ENCODE measurements around the gene PEAK3. TPM values are rescaled to one million over a fixed set of nuclear protein-coding genes. Genes with fewer than 3 reads are reported as not detected.

PEAK3 gene
- total and polyA plus RNA-seq, 8 donors: 0.07 to 8.5 (median 0.16) TPM

DNA sequence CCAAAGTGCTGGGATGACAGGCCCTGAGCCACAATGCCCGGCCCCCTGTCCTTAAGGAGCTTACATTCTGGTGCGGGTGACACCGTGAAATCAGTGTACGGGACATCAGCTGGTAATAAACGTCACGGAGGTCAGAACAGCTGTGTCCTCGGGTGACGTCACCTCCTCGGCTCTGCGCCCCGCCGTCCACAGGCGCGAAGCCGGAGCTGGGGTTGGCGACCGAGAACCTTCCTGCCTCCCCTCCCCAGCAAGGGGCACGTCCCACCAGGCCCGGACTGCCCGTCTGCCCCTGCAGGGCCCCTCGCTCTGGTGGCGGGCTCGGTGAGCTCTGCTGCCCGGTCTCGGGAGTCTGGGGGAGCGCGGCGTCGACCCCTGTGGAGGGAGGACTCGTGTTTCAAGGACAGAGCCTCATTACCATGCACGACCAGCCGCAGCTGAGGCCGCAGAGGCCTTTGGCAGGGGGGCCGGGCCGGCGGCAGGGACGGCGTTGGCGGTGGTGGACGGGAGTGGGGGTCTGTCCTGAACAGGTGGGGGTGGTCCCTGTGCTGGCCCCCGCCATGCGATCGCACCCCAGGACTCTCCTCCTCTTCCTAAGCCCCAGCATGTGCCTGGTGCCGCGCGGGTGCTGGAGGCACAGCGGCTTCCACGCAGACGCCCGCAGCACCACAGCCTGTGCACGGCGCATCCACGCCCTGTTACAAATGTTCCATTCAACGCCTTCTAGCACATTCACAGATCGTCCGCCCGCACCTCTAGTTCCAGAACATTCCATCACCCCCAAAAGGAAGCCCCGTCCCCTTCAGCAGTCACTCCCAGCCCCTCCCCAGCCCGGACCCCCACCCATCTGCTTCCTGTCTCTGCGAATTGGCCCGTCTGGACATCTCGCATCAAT, 20.6 kb upstream of the PEAK3 start:
- intact Hi-C loops (cut with DNase I): no loop called here
- Histone ChIP-seq H3K36me3 (no peaks in the 10 kb centered on the region), H3K27ac (no peak overlapping the region), H3K4me1 (peaks cover 4 to 26% of the 10 kb centered on the region in 2 donors), H3K4me3 (no peak overlapping the region), H3K9me3 (no peaks in the 10 kb centered on the region), H3K27me3 (peaks cover 23 to 84% of the 10 kb centered on the region in 2 donors)
- DNase-seq: peak in 2 of 4 donors; percentile 55 to 85
- peak; percentile 52 for ATAC-seq
- TF ChIP-seq, protein P1, sequence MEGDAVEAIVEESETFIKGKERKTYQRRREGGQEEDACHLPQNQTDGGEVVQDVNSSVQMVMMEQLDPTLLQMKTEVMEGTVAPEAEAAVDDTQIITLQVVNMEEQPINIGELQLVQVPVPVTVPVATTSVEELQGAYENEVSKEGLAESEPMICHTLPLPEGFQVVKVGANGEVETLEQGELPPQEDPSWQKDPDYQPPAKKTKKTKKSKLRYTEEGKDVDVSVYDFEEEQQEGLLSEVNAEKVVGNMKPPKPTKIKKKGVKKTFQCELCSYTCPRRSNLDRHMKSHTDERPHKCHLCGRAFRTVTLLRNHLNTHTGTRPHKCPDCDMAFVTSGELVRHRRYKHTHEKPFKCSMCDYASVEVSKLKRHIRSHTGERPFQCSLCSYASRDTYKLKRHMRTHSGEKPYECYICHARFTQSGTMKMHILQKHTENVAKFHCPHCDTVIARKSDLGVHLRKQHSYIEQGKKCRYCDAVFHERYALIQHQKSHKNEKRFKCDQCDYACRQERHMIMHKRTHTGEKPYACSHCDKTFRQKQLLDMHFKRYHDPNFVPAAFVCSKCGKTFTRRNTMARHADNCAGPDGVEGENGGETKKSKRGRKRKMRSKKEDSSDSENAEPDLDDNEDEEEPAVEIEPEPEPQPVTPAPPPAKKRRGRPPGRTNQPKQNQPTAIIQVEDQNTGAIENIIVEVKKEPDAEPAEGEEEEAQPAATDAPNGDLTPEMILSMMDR (IDR thresholded peaks at IDR 0.05): no peak

DNA sequence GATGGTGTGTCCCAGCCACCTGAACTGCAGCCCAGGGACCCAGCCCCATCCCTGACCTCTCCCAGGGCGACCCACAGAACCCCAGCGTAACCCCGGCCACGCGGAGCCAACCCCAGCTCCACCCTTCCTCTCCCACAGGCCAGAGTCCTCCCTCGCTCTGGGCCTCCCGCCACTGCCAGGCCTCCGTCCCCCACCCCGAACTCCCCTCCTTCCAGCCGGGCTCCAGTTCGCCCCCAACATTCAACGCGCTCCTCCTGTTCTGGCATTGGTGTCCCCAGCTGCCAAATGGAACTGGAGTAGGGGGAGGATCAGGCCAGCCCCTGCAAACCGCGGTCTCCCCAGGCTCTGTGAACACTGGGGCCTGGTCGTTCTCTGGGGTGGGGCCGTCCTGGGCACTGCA, 18.6 kb upstream of the PEAK3 start:
- ATAC-seq (no peak), DNase-seq (no peak)
- Histone ChIP-seq H3K4me3 (no peak overlapping the region), H3K27me3 (peaks cover 12 to 77% of the 10 kb centered on the region in 2 donors), H3K4me1 (peaks cover 4 to 22% of the 10 kb centered on the region in 2 donors), H3K27ac (no peak overlapping the region), H3K9me3 (no peaks in the 10 kb centered on the region), H3K36me3 (peaks cover 0 to 6% of the 10 kb centered on the region in 2 donors)
- TF ChIP-seq, protein P1 (IDR thresholded peaks at IDR 0.05): no peak
- intact Hi-C loops (cut with DNase I): no loop called here

DNA sequence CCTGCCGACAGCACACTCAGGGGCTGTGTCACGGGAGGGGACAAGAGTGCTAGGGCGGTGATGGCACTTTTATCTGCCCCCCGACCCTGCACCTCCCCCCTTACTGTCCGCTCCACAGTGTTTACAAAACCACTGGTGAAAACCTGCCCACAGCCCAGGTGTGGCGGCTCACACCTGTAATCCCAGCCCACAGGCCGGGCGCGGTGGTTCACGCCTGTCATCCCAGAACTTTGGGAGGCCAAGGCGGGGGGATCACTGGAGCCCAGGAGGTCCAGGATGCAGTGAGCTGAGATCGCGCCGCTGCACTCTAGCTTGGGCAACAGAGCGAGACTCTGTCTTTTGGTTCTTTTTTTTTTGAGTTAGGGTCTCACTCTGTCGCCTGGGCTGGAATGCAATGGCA, 14.2 kb upstream of the PEAK3 start:
- ATAC-seq (no peak), DNase-seq (no peak)
- TF ChIP-seq, protein P1 (IDR thresholded peaks at IDR 0.05): no peak
- intact Hi-C loops (cut with DNase I): no loop called here
- Histone ChIP-seq H3K4me3 (no peak overlapping the region), H3K27ac (no peak overlapping the region), H3K27me3 (peaks cover 18 to 76% of the 10 kb centered on the region in 2 donors), H3K9me3 (no peaks in the 10 kb centered on the region), H3K4me1 (peaks cover 2 to 36% of the 10 kb centered on the region in 2 donors), H3K36me3 (peaks cover 0 to 18% of the 10 kb centered on the region in 2 donors)

DNA sequence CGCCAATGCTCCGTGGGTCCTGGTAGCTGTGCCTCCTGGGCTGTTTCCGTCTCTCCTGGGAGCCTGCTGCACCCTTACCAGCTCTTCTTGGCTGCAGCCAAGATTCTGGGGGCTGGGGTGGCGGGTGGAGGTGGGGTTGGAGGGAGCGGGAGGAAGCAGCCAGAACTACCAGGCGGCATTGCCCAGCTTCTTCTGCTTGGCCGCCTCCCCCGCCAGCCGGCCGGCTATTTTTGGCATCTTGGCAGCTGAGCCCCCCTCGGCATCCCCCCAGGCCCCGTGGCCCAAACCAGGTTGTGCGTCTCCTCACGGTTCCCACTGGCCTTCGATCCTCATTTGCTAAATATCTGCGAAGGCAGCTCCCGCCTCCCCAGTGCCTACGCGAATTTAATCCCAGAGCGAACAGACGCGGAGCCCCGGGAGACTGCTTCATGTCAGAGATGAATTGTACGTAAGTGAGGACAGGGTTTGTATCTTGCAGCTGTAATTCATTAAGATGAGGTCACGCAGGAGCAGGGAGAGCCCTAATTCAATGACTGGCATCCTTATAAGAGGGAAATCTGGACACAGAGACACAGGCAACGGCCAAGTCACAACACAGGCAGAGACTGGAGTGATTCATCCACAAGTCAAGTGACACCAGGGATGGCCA, 12.8 kb upstream of the PEAK3 start:
- intact Hi-C loops (cut with DNase I): no loop called here
- TF ChIP-seq, protein P1 (IDR thresholded peaks at IDR 0.05): no peak
- no peak for DNase-seq
- Histone ChIP-seq H3K4me1 (peaks cover 15 to 50% of the 10 kb centered on the region in 2 donors), H3K27ac (no peak overlapping the region), H3K36me3 (peaks cover 0 to 18% of the 10 kb centered on the region in 2 donors), H3K27me3 (peaks cover 32 to 76% of the 10 kb centered on the region in 2 donors), H3K4me3 (no peak overlapping the region), H3K9me3 (no peaks in the 10 kb centered on the region)
- ATAC-seq: no peak

DNA sequence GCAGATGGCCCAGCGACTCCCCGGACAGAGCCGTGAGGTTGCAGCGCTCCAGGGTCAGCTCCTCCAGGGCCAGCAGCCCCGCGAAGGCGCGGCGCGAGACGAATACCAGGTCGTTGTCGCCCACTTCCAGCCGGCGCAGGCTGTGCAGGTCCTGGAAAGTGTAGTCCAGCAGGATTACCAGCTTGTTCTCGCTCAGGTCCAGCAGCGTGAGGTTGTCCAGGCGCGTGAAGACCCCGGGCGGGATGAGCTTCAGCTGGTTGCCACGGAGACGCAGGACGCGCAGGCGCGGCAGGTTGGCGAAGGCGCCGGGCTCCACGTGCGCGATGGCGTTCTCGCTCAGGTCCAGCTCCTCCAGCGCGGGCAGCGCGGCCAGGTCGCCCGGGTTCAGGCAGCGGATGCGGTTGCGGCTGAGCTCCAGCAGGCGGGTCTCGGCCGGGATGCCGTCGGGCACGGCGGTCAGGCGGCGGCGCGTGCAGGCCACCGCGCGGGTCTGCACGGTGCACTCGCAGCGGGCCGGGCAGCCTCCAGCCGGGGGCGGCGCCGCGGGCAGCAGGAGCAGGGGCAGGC, 9.3 kb upstream of the PEAK3 start:
- H3K4me1 ChIP-seq: peaks cover 17 to 85% of the 10 kb centered on the region in 2 donors
- ATAC-seq (no peak), DNase-seq (peak in 1 of 4 donors; percentile 84)
- H3K27me3 ChIP-seq: peaks cover 44 to 86% of the 10 kb centered on the region in 2 donors
- intact Hi-C loops (cut with DNase I): no loop called here
- peak overlapping the region in 1 of 2 donors; percentile 96 for H3K27ac ChIP-seq
- peaks cover 0 to 18% of the 10 kb centered on the region in 2 donors for H3K36me3 ChIP-seq
- H3K4me3 ChIP-seq: peak overlapping the region; percentile 27 to 69
- H3K9me3 ChIP-seq: no peaks in the 10 kb centered on the region
- TF ChIP-seq, protein P1 (IDR thresholded peaks at IDR 0.05): no peak

Data from left lung (tissue), 10 donors.